Keratinocyte (primary cell): ENCODE data around the gene AAR2.

ENCODE experiments used
- CTCF ChIP-seq, 3 experiments: IDR thresholded peaks in 1 of 3; conservative IDR thresholded peaks in 1 of 3; optimal IDR thresholded peaks in 1 of 3; 2 replicates in 2 of 3; 3 replicates in 1 of 3; pipeline versions ENCODE3 to v1.5.1; 2011; ENCODE audit warnings: low read length in 3 of 3, mild to moderate bottlenecking in 3 of 3, moderate library complexity in 2 of 3, control low read depth in 1 of 3, inconsistent platforms in 1 of 3; ENCODE audit not compliant: insufficient read depth in 2 of 3; ENCODE audit errors: extremely low read depth in 1 of 3
- EZH2 ChIP-seq: IDR thresholded peaks from one replicate; pipeline ENCODE4 v1.6.1; 2012; ENCODE audit warnings: inconsistent platforms, mild to moderate bottlenecking, low read length, moderate library complexity

GRCh38 chr20:36272547-36273220, 36.4 kb downstream of the AAR2 start:
- no peak for TF ChIP-seq CTCF (optimal IDR thresholded peaks at IDR 0.05 in 1 of 3, IDR thresholded peaks at IDR 0.05 in 1 of 3, conservative IDR thresholded peaks at IDR 0.05 in 1 of 3; ENCODE audit: extremely low read depth in 1 of 3, insufficient read depth in 2 of 3, low read length in 3 of 3)
- no peak for TF ChIP-seq EZH2
